MM.1S (cell line): Measurements from ENCODE around the gene TMEM117.

Experiments used
- DNase-seq: peaks from one replicate; pipeline ENCODE4 v3.0.0-alpha.2; 2015
- H2AFZ ChIP-seq: fragments of 300-600 bp; sonication (generic); 2 replicates; pipeline ENCODE4 v1.6.0; 2016; ENCODE audit warnings: antibody characterized with exemption, low read length
- H3F3A ChIP-seq: fragments of 300-600 bp; sonication (generic); 2 replicates; pipeline ENCODE4 v1.6.1; 2016; ENCODE audit warnings: mild to moderate bottlenecking, antibody characterized with exemption, low read length, moderate library complexity, mixed read lengths; ENCODE audit not compliant: insufficient read depth
- H3K27ac ChIP-seq: fragments of 300-600 bp; sonication (generic); 2 replicates; pipeline ENCODE4 v1.5.1; 2016; ENCODE audit warnings: mild to moderate bottlenecking, low read length
- H3K27me3 ChIP-seq: fragments of 300-600 bp; sonication (generic); replicated peaks from 2 replicates; pipeline ENCODE4 v1.6.0; 2016; ENCODE audit warnings: low read length; ENCODE audit not compliant: insufficient read depth
- H3K36me3 ChIP-seq: fragments of 300-600 bp; sonication (generic); replicated peaks from 2 replicates; pipeline ENCODE4 v1.6.1; 2016; ENCODE audit warnings: mild to moderate bottlenecking, low read length, mixed read lengths; ENCODE audit not compliant: insufficient read depth
- H3K4me1 ChIP-seq: fragments of 300-600 bp; sonication (generic); 2 replicates; pipeline ENCODE4 v1.6.1; 2016; ENCODE audit warnings: low read length, mixed read lengths
- H3K4me2 ChIP-seq: fragments of 300-600 bp; sonication (generic); 2 replicates; pipeline ENCODE4 v1.6.0; 2016; ENCODE audit warnings: low read depth, low read length
- H3K4me3 ChIP-seq: fragments of 300-600 bp; sonication (generic); 2 replicates; pipeline ENCODE4 v1.5.1; 2016; ENCODE audit warnings: low read length, mixed read lengths
- H3K79me2 ChIP-seq: fragments of 300-600 bp; sonication (generic); 2 replicates; pipeline ENCODE4 v1.6.1; 2016; ENCODE audit warnings: mixed run types, low read length, mixed read lengths
- H3K9ac ChIP-seq: fragments of 300-600 bp; sonication (generic); 2 replicates; pipeline ENCODE4 v1.6.1; 2016; ENCODE audit warnings: low read length, mixed read lengths
- H3K9me2 ChIP-seq: fragments of 300-600 bp; sonication (generic); replicated peaks from 2 replicates; pipeline ENCODE4 v1.6.1; 2016; ENCODE audit warnings: mild to moderate bottlenecking, low read length, mixed read lengths; ENCODE audit not compliant: insufficient read depth
- H3K9me3 ChIP-seq: fragments of 300-600 bp; sonication (generic); replicated peaks from 2 replicates; pipeline ENCODE4 v1.6.1; 2016; ENCODE audit warnings: mild to moderate bottlenecking, low read length, mixed read lengths; ENCODE audit not compliant: insufficient read depth
- H4K20me1 ChIP-seq: fragments of 300-600 bp; sonication (generic); 2 replicates; pipeline ENCODE4 v1.6.1; 2016; ENCODE audit warnings: mild to moderate bottlenecking, low read length, moderate library complexity, mixed read lengths; ENCODE audit not compliant: insufficient read depth
- CTCF ChIP-seq: fragments of 300-600 bp; sonication (generic); IDR thresholded peaks from 2 replicates; pipeline ENCODE4 v1.5.1; 2016; ENCODE audit warnings: antibody characterized with exemption, low read length, mixed read lengths
- EZH2 ChIP-seq: fragments of 300-600 bp; sonication (generic); optimal IDR thresholded peaks from 2 replicates; pipeline ENCODE3; 2017; ENCODE audit warnings: low read depth, mild to moderate bottlenecking, antibody characterized with exemption, low read length, mixed read lengths
- EZH2phosphoT487 ChIP-seq: fragments of 300-600 bp; sonication (generic); IDR thresholded peaks from 2 replicates; pipeline ENCODE4 v1.6.1; 2018; ENCODE audit warnings: antibody characterized with exemption, low read length

The TMEM117 gene

GRCh38 chr12:44100264-44100663, 264.4 kb downstream of the TMEM117 start:
- TF ChIP-seq EZH2phosphoT487, result no peak
- no peak for TF ChIP-seq EZH2
- no peak for TF ChIP-seq CTCF
- Histone ChIP-seq H3K4me3 (no peak overlapping the region), H3F3A (no peaks in the 10 kb centered on the region), H3K4me1 (no peaks in the 10 kb centered on the region), H3K79me2 (no peaks in the 10 kb centered on the region), H3K36me3 (no peaks in the 10 kb centered on the region), H3K27ac (no peak overlapping the region), H3K9me3 (no peaks in the 10 kb centered on the region), H3K9me2 (no peaks in the 10 kb centered on the region), H3K9ac (no peak overlapping the region), H3K27me3 (no peaks in the 10 kb centered on the region), H3K4me2 (no peak overlapping the region), H2AFZ (no peak overlapping the region), H4K20me1 (no peaks in the 10 kb centered on the region)
- DNase-seq, result no peak

GRCh38 chr12:44101475-44101874, 265.6 kb downstream of the TMEM117 start:
- Histone ChIP-seq H4K20me1 (no peaks in the 10 kb centered on the region), H3K4me2 (no peak overlapping the region), H3K36me3 (no peaks in the 10 kb centered on the region), H3K4me1 (no peaks in the 10 kb centered on the region), H3K27me3 (no peaks in the 10 kb centered on the region), H3K27ac (no peak overlapping the region), H3K9me3 (no peaks in the 10 kb centered on the region), H3K4me3 (no peak overlapping the region), H3K9ac (no peak overlapping the region), H3K79me2 (no peaks in the 10 kb centered on the region), H3F3A (no peaks in the 10 kb centered on the region), H3K9me2 (no peaks in the 10 kb centered on the region), H2AFZ (no peak overlapping the region)
- no peak for DNase-seq
- TF ChIP-seq CTCF, result no peak
- no peak for TF ChIP-seq EZH2phosphoT487
- TF ChIP-seq EZH2, result no peak

- Histone ChIP-seq H3K9ac (no peak overlapping the region), H3K36me3 (no peaks in the 10 kb centered on the region), H2AFZ (no peak overlapping the region), H3K9me2 (no peaks in the 10 kb centered on the region), H3K9me3 (no peaks in the 10 kb centered on the region), H3K4me2 (no peak overlapping the region), H3K4me1 (no peaks in the 10 kb centered on the region), H3K27ac (no peak overlapping the region), H3F3A (no peaks in the 10 kb centered on the region), H3K79me2 (no peaks in the 10 kb centered on the region), H3K4me3 (no peak overlapping the region), H4K20me1 (no peaks in the 10 kb centered on the region), H3K27me3 (no peaks in the 10 kb centered on the region)
- TF ChIP-seq EZH2 (no peak), CTCF (no peak), EZH2phosphoT487 (no peak)
- no peak for DNase-seq
These were observed 279.0 kb downstream of the TMEM117 start for GRCh38 chr12:44114906-44115305.
